GM21786 (cell line): ENCODE data around the gene PPP2R5B.

ENCODE experiments used
- ATAC-seq: cut with Tn5 transposase; IDR thresholded peaks from one replicate; pipeline ENCODE4 v1.9.1; 2021; ENCODE audit not compliant: unreplicated experiment

PPP2R5B gene

GRCh38 chr11:64923944-64924909 lies at the start of gene PPP2R5B:
PPP2R5B (plus strand) TSS chr11:64924689; CDS start chr11:64925735, 1,046 bp downstream.
- peak; percentile 83 for ATAC-seq

- no peak for ATAC-seq
Observed at GRCh38 chr11:64875369-64876228, 48.9 kb upstream of the PPP2R5B start.

GRCh38 chr11:64876229-64876750 lies 48.2 kb upstream of the PPP2R5B start:
- no peak for ATAC-seq

- ATAC-seq = no peak
Observed at GRCh38 chr11:64876835-64877341, 47.6 kb upstream of the PPP2R5B start.

GRCh38 chr11:64877390-64878222 lies 46.9 kb upstream of the PPP2R5B start:
- ATAC-seq = no peak

GRCh38 chr11:64878223-64878493 lies 46.3 kb upstream of the PPP2R5B start:
- no peak for ATAC-seq

GRCh38 chr11:64878494-64879243 lies 45.8 kb upstream of the PPP2R5B start, which contains the start of gene EHD1:
EHD1 (minus strand) TSS chr11:64878621; CDS start chr11:64878464, 157 bp downstream.
- peak; percentile 67 for ATAC-seq

- ATAC-seq = no peak
Observed at GRCh38 chr11:64879244-64879900, 45.1 kb upstream of the PPP2R5B start.

GRCh38 chr11:64880240-64881001 lies 44.1 kb upstream of the PPP2R5B start:
- no peak for ATAC-seq

- ATAC-seq = no peak
Observed at GRCh38 chr11:64881476-64881875, 43.0 kb upstream of the PPP2R5B start.

- ATAC-seq = no peak
Observed at GRCh38 chr11:64882243-64882642, 42.2 kb upstream of the PPP2R5B start.

GRCh38 chr11:64883575-64883974 lies 40.9 kb upstream of the PPP2R5B start:
- no peak for ATAC-seq

GRCh38 chr11:64884019-64884418 lies 40.5 kb upstream of the PPP2R5B start:
- ATAC-seq = no peak

GRCh38 chr11:64885367-64886286 lies 38.9 kb upstream of the PPP2R5B start:
- ATAC-seq = no peak

- ATAC-seq = no peak
Observed at GRCh38 chr11:64887234-64887756, 37.2 kb upstream of the PPP2R5B start.

GRCh38 chr11:64887757-64888405 lies 36.6 kb upstream of the PPP2R5B start:
- ATAC-seq = peak; percentile 58

- no peak for ATAC-seq
Observed at GRCh38 chr11:64888406-64888728, 36.1 kb upstream of the PPP2R5B start.
